Right ventricle myocardium inferior (tissue), 1 donor: ENCODE results near the gene IPO13. TPM values are rescaled to one million over a fixed set of nuclear protein-coding genes. Genes with fewer than 3 reads are reported as not detected.

Experiments used
- ATAC-seq: fragments of 200-7000 bp; cut with Tn5 transposase; one replicate; pipeline ENCODE4 v1.9.1; 2020; ENCODE audit warnings: mild to moderate bottlenecking, moderate library complexity
- DNase-seq: peaks from one replicate; pipeline ENCODE4 v3.0.0; 2021; ENCODE audit errors: missing footprints
- intact Hi-C: fragments of 100-400 bp; cut with DNase I; formaldehyde crosslinking; loops from one replicate; pipeline ENCODE4 v1.11.0; 2022
- total RNA-seq: library from RNA; stranded (reverse); fragmentation: NEBNext Ultra II Directional; extraction: Animal tissue kit (Norgen Biotek cat#: 25700); gene quantifications from one replicate; pipeline ENCODE4 v1.2.1, GENCODE V29; 2021
- donor health status: DM: no; HTN: yes; CAD: no; lungs with severe emphysema.

The IPO13 gene
- total RNA-seq, 1 donor from 2014 or later: 56.9 TPM

DNA sequence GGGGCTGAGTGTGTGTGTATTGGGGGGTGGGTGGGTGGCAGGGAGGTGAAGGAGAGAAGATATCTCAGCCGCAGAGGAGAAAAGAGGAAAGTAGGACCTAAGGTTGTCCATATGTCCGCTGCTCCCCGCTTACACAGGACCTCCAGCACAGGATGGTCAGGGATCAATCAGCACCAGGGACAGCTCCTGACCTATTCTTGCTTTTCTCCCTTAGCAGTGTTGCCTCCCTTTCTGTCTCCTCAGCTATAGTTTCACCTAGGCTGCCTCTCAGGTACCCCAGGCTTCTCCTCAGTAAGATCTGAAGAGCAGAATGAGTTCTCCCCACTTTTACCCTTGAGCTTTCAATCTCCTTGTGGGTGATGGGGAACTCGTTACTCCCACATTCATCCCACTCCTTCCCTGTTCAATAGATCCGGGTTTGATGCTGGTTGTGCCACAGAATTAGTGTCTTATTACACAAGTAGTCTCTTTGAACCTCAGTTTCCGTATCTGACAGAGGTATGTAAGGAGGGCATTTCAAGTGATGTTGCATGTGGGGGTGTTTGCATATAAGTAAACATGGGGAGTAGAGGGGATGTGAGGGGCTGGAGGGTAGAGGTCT, 21.7 kb downstream of the IPO13 start:
- intact Hi-C loops: no loop called here
- ATAC-seq: no peak
- DNase-seq: no peak

DNA sequence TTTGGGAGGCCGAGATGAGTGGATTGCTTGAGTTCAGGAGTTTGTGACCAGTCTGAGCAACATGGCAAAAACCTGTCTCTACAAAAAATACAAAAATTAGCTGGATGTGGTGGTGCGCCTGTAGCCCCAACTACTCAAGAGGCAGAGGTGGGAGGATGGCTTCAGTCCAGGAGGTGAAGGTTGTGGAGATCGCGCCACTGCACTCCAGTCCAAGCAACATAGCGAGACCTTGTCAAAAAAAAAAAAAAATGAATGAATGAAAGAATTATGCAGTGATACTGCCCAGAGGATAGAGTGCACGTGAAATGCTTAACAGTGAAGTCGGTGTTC, 22.6 kb downstream of the IPO13 start:
- no peak for ATAC-seq
- no peak for DNase-seq
- intact Hi-C loops: no loop called here

DNA sequence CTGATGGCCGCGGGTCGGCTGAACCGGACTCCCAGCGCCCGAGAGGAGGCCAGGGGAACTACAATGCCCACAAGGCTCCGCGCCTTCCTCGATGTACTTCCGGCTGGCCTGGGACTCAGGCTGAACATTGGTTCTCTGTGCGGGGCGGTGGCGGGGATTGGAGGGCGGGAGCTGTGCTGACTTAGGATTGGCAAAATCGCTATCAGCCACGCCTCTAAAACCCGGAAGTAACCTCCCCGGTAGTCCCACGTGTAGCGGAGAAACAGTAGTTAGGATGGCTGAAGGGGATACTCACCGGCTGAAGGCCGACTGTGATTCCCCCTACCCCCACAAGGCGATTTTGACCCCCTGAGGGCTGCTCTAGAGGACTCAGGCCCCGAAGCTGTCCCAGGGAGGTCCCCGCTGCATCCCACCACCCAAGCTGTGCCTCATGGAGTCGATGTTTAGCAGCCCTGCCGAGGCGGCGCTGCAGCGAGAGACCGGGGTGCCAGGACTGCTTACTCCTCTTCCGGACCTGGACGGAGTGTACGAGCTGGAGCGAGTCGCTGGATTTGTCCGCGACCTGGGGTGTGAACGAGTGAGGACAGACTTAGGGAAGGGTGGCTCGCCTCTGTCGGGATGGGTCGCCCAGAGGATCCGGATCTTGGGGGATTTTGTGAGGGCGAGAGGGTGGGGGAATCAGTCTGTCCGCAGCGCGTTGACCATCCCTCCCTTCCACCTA, 23.2 kb downstream of the IPO13 start, which contains the start of gene DPH2:
TSS of gene DPH2 (plus strand) at position 265 of the 721 bp plus-strand sequence. CDS start at position 431, 166 bp downstream.
- intact Hi-C loops: no loop called here
- DNase-seq (peak; percentile 98), ATAC-seq (peak; percentile 94)

DNA sequence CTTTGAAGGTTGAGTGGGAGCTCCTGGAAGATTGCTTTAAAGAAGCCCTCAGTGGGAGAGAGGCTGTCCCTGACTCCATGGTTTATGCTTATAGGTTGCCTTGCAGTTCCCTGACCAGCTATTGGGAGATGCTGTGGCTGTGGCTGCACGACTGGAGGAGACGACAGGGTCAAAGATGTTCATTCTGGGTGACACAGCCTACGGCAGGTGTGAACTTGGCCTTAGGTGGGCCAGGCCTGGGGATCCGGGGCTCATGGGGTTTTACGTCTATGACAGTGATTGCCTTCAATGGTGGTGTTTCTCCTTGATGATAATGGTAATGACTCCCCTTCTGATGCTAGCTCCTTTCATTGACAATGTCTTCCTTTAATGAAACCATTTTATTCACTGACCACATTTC, 23.8 kb downstream of the IPO13 start:
- DNase-seq (no peak), ATAC-seq (no peak)
- intact Hi-C loops: no loop called here

DNA sequence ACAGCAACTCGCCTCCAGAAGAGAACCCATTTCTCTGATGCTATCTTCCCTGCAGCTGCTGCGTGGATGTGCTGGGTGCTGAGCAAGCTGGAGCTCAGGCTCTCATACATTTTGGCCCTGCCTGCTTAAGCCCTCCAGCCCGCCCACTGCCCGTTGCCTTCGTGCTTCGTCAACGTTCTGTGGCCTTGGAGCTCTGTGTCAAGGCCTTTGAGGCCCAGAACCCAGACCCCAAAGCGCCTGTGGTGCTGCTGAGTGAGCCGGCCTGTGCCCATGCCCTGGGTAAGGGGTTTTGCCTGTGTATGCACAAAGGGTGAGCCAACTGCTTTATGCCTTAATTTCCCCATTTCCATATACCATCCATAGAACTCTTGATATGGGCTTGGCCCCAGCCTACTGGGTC, 24.2 kb downstream of the IPO13 start:
- intact Hi-C loops: no loop called here
- DNase-seq (no peak), ATAC-seq (no peak)

DNA sequence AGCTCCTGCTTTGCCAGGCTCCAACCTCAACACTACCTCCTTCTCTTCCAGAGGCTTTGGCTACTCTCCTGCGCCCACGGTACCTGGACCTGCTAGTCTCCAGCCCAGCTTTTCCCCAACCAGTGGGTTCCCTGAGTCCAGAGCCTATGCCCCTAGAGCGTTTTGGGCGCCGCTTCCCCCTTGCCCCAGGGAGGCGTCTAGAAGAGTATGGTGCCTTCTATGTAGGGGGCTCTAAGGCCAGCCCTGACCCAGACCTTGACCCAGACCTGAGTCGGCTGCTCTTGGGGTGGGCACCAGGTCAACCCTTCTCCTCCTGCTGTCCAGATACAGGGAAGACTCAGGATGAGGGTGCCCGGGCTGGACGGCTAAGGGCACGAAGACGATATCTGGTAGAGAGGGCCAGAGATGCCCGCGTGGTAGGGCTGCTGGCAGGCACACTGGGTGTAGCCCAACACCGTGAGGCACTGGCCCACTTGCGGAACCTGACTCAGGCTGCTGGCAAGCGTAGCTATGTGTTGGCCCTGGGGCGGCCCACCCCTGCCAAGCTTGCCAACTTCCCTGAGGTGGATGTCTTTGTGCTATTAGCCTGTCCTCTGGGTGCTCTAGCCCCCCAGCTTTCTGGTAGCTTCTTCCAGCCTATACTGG, 24.7 kb downstream of the IPO13 start:
- DNase-seq: no peak
- no peak for ATAC-seq
- intact Hi-C loops: no loop called here

DNA sequence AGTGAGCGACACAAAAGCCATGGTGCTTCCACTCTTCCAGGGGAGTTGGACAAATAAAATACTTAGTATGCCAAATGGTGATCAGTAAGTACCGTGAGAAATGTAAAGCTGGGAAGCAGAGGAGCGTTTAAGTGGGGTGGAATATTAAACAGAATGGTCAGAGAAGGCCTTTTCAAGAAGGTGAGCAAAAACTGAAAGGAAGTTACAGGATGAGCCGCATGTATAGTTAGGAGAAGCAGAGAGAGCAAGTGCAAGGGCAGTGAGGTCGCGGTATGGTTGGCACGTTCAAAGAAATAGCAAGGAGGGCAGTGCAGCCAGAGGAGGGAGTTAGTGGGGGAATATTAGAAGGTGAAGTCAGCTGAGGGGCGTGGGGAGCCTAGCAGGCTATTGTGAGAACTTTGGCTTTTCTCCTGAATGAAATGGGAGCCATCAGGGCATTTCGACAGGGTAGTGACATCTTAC, 27.3 kb downstream of the IPO13 start:
- no peak for ATAC-seq
- no peak for DNase-seq
- intact Hi-C loops: loop anchor here (1.0 kb wide), 1 partner anchor 28 kb away; the partner anchor contains the start of gene IPO13

DNA sequence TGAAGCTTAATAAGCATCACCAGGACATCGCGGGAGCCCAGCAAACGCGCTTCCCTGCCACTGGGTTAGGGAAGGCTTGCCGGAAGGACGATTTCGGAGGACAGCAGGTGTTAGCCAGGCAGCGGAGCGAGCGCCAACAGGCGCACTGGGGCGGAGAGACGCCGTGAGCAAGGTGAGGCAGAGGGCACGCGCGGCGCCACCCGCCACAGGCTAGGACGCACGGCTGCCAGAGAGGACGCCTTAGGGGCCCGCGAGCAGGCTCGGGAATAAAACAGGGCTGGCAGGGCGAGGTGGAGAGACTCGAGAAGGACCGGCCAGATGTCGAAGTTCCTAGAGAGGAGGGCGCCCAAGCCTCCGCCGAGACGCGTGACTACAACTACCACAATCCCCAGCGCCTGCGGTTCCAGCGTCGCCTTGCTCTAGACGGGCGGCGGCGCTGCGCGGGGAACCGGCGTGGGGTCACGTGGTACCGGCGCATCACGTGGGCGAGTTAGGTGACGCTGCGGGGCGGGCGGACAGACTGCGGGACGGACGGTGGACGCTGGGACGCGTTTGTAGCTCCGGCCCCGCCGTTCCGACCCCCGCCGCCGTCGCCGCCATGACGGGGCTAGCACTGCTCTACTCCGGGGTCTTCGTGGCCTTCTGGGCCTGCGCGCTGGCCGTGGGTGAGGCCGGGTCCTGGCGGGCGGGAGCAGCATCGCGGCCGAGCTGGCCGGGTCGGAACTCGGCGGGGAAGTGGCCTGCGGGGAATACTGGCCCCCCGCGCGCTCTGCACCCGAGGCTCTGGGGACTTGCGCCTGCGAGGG, 27.9 kb downstream of the IPO13 start, which contains the start of gene ATP6V0B:
TSS of gene ATP6V0B (plus strand) at position 518 of the 806 bp plus-strand sequence. CDS start at position 599, 81 bp downstream.
- ATAC-seq (peak; percentile 91), DNase-seq (peak; percentile 99)
- intact Hi-C loops: loop anchor here (1.0 kb wide), 1 partner anchor 28 kb away; the partner anchor contains the start of gene IPO13

DNA sequence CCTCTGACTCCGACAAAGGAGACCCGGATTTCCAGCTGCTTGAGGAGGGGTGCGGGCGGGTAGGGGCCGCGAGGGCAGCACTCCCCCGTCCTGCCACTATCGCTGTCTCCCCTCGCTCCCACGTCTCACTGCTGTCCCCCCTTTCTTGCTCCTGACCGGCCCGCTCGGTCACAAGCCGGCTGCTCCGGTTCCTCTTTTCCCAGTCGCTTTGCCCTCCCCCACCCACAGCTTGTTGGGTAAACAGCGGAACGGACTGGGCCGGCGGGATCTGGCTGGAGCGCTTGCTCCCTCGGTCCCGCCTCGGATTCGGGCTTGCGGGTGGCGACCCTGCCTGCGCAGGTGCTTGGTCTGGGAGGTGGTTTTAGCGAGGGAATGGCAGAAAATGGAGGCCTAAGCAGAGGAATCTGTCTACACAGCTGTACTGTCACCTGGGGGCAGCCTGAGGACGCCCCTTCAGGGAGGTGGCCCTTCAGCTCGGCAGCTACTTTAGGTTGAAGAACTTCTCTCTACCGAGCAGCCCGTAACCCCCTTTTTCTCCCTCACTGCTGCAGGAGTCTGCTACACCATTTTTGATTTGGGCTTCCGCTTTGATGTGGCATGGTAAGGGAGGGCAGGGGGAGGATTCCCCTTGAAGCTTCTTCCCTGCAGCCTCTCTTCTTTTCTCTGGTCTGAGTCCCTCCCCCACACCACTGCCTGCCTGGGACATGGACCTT, 28.7 kb downstream of the IPO13 start:
- peak; percentile 14 for ATAC-seq
- peak; percentile 88 for DNase-seq
- intact Hi-C loops: no loop called here

DNA sequence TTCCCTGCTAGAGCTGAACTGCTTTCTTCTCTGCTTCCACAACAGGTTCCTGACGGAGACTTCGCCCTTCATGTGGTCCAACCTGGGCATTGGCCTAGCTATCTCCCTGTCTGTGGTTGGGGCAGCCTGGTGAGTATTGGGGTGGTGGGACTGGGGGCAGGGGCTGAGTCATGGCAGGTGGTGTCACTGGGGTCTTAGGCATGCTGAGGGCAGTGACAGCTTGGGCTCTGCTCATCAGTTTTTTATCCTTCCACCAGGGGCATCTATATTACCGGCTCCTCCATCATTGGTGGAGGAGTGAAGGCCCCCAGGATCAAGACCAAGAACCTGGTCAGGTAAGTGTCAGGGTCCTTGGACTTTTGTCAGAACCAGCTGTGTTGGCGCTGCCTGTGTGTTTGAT, 29.3 kb downstream of the IPO13 start:
- DNase-seq (peak; percentile 37), ATAC-seq (no peak)
- intact Hi-C loops: no loop called here

DNA sequence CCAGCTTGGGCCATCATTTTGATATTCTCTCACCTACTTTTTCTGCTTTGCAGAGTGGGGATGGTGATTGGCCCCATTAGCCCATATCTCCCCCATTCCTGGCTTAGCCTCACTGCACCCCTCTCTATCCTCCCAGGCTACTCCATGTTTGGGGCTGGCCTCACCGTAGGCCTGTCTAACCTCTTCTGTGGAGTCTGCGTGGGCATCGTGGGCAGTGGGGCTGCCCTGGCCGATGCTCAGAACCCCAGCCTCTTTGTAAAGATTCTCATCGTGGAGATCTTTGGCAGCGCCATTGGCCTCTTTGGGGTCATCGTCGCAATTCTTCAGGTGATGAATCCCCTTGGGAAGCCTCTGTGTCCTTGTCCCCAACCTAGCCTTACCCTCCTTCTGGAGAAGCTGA, 30.1 kb downstream of the IPO13 start:
- intact Hi-C loops: no loop called here
- DNase-seq: peak; percentile 30
- no peak for ATAC-seq

DNA sequence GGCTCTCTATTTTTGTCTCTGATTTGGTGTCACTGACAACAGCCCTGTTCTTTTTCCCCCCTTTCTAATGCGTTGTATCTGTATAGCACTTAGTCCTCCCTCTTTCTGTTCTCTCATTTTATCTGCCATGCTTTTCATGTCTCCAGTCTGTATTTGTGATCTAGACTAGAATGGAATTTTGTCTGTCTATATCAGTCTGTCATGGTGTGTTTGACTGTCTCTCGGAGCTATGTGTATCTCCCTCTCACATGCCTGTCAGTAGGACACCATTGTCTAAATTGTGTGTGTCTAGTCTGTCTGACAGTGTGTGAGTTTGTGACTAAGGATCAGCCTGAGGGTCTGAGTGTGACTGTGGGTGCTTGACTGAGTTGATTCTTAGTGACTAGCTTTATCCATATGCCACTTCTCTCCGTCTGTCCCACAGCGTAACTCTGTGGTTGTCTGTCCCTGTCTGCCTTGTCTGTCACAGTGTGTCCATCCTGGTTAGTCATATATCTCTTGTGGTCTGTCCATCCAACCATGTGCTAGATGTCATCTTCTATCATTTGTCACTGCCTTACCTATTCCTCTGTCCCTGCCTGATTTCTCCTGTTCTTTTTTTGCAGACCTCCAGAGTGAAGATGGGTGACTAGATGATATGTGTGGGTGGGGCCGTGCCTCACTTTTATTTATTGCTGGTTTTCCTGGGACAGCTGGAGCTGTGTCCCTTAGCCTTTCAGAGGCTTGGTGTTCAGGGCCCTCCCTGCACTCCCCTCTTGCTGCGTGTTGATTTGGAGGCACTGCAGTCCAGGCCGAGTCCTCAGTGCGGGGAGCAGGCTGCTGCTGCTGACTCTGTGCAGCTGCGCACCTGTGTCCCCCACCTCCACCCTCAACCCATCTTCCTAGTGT, 30.9 kb downstream of the IPO13 start:
- no peak for DNase-seq
- intact Hi-C loops: no loop called here
- no peak for ATAC-seq

DNA sequence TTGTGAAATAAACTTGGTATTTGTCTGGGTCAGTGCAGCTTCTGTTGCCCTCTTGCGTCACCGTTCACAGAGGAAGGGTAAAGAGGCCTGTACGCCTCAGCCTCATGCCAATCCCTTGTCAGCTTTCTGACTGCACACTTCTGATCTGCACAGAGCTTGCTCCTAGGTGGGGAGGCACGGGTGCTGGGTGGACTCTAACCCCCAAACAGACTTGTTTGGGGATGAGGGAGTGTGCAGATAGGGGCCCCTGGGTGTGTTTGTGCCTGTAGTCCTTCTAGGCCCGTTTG, 31.5 kb downstream of the IPO13 start:
- intact Hi-C loops: no loop called here

DNA sequence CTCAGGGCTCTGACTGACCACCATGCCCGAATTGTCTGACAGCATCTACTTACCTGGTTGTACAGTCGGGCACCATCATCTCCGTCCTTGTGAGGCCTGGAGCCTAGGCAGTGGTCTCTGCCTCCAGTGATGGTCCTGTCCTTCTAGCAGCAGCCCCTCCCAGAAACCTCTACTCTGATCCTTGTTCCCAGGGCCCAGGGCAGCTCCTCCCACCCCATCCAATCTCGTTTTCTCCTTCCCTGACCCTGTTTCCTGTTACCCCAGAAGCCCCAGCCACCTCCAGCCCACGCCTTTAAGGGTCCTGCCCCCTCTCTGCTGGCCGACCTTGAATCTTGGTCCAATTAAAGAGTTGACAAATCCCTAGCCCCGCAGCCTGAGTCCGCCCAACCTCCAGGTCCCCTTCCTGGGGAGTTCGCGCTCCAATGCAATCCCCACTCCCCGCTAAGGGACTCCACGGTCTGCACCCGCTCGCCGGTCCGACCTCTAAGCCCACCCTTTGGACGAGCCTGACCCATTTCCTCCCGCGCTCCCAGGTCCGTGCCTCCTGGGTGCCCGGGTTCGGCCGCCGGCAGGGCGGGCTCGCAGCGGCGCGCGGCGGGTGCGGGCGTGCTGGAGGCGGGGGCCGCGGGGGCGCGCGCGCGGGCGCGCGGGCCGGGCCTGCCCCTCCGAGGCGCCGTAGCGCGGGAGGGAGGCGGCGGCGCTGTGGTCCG, 32.0 kb downstream of the IPO13 start, which contains the start of gene B4GALT2:
TSS of gene B4GALT2 (plus strand) at position 660 of the 710 bp plus-strand sequence. CDS start 1,951 bp downstream, outside the sequence.
- intact Hi-C loops: no loop called here
- ATAC-seq (no peak), DNase-seq (peak; percentile 75)

More for the DNA sequence above, 31.5 kb downstream of the IPO13 start:
- ATAC-seq: no peak
- peak; percentile 18 for DNase-seq

DNA sequence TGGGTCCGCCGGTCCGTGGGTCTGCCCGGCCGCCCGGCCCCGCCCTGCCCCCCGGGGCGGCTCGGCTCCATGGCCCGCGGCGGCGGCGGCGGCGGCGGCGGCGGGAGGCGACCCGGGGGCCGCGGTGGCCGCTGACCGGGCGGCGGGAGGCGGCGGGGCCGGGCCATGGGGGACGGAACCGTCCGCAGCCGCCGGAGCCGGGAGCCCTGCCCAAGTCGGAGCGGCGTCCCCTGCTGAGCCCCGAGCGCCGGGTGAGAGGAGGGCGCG, 32.4 kb downstream of the IPO13 start:
- intact Hi-C loops: no loop called here
- DNase-seq (peak; percentile 55), ATAC-seq (no peak)

DNA sequence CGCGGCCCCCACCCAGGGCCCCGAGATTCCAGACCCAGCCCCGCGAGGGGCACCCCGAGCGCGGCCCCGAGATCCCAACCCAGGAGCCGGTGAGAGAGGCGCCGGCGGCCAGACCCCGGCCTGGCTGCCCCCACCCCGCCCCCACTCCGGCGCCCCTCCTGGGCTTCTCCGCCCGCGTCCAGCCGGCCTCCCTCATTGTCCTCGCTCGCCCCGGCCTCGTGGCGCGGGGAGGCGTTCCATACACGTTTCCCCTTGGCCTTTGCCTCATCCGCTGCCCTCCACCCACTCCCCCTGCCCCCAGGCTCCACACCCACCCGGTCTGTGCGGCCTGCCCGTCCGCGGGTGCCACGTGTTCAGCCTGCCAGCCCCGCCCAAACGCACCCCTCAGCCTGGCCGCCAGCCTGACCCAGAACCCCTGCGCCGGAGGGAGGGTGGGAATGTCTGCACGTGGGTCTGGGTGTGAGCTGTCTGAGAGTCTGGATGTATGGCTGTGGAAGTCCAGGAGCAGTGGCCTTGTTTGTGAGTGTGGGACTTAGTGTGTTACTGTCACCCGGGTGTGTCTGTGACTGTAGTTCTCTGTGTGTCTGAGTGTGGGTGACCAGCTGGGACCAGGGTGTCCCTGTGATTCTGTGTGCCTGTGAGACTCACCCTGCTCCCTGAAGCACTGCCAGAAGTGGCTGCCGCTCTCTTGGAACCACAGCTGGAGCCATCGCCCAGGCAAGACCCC, 32.9 kb downstream of the IPO13 start:
- ATAC-seq: peak; percentile 8
- DNase-seq: peak; percentile 72
- intact Hi-C loops: no loop called here
